Measurements from ENCODE around the gene ADGRV1.
"Not testable (repeated sequence)": the region's sequence is repeated elsewhere in the genome, so short reads cannot be mapped to it uniquely, and the experiment has no call there.

ADGRV1 gene

DNA sequence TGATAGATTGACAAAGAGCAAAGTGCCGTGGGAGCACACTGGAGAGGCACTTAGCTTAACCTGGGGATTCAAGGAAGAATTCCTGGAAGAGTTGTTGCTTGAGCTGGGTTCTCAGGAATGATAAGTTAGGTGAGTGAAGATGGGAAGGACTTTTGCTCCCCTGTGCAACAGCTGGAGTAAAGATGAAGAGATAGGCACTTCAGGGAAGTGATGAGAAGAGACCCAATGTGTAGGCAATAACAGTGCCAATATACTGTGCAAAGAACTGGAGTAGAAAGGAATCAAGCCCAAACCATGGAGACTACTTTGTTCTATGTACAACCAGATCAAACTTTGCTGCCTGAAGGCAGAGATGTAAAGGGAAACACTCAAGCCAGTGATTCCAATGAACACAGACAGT lies 92.2 kb downstream of the ADGRV1 start:
- no peak for DNase-seq (ENCODE audit: low read depth in 1 of 2, low spot score in 1 of 2)

DNA sequence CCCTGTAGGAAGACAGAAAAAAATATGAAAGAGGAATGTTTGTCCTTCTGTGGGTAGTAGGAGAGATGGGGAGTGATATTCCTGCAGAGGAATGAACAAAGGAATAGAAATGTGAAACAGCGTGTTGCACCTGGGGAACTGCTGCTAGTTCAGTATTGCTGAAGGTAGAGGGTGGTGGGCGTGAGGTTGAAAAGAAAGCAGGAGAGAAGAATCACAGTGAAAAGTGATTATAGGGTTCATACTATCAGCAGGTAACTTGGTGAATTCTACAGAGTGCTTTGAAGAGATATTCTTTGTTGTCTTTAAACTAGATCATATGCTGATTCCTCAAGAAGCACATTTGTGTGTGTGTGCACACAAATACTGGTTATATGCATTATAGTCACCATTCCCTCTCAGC lies 95.6 kb downstream of the ADGRV1 start:
- DNase-seq (ENCODE audit: low read depth in 1 of 2, low spot score in 1 of 2), result no peak

DNA sequence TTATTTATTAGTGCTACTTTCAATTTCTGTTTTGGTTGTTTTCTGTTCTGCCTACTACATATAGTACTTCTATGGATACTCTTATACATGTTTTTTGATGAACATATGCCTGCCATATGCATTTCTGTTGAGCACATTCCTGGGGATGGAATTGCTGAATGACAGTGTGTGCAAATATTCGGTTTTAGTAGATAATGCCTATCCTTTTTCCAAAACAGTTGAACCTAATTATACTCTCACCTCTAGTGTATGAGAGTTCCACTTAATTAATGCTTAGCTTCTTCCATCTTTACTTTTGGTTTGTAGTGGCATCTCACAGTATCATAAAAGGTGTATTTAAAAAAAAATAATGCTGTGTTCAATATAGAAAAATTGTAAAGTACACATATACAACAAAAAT lies 96.8 kb downstream of the ADGRV1 start:
- no peak for DNase-seq (ENCODE audit: low read depth in 1 of 2, low spot score in 1 of 2)

DNA sequence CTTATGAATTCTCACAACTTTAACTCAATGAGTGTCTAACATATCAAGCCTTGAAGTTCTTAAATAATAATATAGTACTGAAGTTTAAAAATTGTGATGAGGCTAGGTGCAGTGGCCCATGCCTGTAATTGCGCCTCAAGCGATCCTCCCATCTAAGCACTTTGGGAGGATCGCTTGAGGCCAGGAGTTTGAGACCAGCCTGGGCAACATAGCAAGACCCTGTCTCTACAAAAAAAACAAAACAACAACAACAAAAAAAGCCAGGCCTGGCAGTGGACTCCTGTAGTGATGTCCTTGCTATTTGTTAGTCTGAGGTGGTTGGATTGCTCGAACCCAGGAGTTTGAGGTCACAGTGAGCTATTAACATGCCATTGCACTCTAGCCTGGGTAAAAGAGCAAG lies 98.4 kb downstream of the ADGRV1 start:
- no peak for DNase-seq (ENCODE audit: low read depth in 1 of 2, low spot score in 1 of 2)

DNA sequence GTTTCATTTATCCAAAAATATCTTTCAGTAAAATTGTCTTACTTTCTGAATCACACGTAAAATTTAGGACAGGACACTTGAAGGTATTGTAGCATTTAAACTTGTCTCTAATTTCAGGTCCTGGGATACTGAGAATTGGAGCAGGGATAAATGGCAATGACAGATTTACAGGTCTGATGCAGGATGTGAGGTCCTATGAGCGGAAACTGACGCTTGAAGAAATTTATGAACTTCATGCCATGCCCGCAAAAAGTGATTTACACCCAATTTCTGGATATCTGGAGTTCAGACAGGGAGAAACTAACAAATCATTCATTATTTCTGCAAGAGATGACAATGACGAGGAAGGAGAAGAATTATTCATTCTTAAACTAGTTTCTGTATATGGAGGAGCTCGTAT lies 99.2 kb downstream of the ADGRV1 start:
- DNase-seq (ENCODE audit: low read depth in 1 of 2, low spot score in 1 of 2), result no peak

DNA sequence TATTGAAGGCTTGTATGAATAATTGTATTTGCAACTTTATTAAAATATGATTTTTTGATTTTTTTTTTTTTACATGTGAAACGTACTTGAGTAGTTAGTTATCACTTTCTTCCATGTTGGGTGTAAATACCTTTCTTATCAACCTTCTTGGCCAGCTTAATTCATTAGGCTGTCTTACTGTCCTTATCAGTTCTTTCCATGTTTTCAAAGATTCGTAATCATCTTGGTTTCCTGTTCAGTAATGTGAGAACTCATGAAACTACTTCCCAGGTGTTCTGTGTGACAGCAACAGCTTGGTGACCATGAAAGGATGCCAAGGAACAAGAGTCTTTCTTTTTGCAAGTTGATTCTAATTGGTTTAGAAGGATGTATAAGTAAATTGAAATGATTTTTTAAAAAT lies 100.0 kb downstream of the ADGRV1 start:
- no peak for DNase-seq (ENCODE audit: low read depth in 1 of 2, low spot score in 1 of 2)

DNA sequence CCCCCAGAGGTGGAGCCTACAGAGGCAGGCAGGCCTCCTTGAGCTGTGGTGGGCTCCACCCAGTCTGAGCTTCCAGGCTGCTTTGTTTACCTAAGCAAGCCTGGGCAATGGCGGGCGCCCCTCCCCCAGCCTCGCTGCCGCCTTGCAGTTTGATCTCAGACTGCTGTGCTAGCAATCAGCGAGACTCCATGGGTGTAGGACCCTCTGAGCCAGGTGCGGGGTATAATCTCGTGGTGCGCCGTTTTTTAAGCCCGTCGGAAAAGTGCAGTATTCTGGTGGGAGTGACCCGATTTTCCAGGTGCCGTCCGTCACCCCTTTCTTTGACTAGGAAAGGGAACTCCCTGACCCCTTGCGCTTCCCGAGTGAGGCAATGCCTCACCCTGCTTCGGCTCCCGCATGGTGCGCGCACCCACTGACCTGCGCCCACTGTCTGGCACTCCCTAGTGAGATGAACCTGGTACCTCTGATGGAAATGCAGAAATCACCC lies 109.5 kb downstream of the ADGRV1 start:
- DNase-seq (ENCODE audit: low read depth in 1 of 2, low spot score in 1 of 2), result not testable (repeated sequence)

DNA sequence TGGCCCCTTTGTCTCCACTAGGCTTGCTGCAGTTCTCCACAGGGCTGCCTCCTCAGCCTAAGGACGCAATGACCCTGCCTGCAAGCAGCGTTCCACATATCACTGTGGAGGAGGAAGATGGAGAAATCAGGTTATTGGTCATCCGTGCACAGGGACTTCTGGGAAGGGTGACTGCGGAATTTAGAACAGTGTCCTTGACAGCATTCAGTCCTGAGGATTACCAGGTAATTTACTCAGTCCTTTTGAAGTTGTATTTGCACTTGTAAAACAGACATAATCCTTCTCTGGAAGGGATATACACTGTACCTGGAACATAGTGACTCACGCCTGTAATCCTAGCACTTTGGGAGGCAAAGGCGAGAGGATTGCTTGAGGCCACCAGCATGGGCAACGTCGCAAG lies 116.6 kb downstream of the ADGRV1 start:
- DNase-seq (ENCODE audit: low read depth in 1 of 2, low spot score in 1 of 2), result no peak

DNA sequence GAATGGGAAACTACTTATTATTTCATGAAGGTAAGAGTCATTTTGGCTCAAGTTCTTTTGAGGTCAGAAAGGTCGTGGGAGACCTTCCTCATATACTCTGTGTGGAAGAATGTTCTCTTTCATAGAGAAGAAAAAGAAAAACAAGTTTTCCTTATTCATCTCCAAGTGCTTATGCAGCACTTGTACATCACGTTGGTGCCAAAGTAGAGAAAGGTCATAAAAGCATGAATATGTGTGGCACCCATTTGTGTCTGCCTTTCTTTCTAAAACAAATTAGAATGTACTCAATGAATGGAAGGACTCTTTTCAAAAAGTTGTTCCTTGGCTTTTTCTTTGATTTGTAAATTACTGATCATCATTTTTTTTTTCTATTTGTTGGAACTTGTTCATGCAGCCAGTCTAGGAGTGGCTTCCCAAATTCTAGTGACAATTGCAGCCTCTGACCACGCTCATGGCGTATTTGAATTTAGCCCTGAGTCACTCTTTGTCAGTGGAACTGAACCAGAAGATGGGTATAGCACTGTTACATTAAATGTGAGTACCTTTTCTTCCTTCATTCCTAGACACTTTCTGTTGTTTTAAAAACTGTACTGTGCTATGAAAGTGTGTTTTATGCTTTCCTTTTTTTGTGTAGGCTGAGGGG lies 122.4 kb downstream of the ADGRV1 start:
- no peak for DNase-seq (ENCODE audit: low read depth in 1 of 2, low spot score in 1 of 2)

DNA sequence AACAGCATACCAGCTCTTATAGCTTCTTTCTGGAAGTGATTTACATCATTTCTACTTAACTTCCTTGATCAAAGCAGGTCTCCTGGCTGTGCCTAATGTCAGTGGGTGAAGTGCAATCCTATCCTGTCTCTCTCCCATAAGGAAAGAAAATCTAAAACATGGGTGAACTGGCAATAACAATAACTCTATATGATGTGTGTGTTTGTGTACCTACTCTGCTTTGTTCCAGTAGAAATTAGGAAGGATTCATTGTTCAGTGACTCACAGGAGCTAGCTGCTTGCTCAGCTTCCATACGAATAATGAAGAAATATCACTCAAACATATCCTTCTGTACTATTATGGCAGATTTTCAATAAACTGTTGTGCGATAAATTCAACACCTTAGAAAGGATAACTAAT lies 123.7 kb downstream of the ADGRV1 start:
- DNase-seq (ENCODE audit: low read depth in 1 of 2, low spot score in 1 of 2), result no peak

DNA sequence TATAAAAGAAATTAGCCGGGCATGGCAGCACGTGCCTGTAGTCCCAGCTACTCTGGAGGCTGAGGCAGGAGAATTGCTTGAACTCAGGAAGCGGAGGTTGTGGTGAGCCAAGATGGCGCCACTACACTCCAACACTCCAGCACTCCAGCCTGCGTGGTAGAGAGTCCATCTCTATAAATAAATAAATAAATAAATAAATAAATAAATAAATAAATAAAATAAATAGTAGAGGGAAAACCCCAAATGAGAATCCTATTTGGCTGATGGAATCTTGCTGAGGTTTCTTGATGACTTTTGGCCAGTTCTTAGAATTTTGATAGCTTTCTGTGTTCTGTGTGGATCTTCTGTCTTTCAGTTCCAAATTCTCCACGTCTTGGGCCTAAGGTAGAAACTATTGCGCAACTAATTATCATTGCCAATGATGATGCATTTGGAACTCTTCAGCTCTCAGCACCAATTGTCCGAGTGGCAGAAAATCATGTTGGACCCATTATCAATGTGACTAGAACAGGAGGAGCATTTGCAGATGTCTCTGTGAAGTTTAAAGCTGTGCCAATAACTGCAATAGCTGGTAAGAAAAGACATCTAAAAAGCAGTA lies 126.9 kb downstream of the ADGRV1 start:
- no peak for DNase-seq (ENCODE audit: low read depth in 1 of 2, low spot score in 1 of 2)

DNA sequence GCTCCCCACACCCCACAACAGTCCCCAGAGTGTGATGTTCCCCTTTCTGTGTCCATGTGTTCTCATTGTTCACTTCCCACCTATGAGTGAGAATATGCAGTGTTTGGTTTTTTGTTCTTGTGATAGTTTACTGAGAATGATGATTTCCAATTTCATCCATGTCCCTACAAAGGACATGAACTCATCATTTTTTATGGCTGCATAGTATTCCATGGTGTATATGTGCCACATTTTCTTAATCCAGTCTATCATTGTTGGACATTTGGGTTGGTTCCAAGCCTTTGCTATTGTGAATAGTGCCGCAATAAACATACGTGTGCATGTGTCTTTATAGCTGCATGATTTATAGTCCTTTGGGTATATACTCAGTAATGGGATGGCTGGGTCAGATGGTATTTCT lies 127.8 kb downstream of the ADGRV1 start:
- DNase-seq (ENCODE audit: low read depth in 1 of 2, low spot score in 1 of 2), result not testable (repeated sequence)

DNA sequence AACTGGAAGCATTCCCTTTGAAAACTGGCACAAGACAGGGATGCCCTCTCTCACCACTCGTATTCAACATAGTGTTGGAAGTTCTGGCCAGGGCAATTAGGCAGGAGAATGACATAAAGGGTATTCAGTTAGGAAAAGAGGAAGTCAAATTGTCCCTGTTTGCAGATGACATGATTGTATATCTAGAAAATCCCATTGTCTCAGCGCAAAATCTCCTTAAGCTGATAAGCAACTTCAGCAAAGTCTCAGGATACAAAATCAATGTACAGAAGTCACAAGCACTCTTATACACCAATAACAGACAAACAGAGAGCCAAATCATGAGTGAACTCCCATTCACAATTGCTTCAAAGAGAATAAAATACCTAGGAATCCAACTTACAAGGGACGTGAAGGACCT lies 128.9 kb downstream of the ADGRV1 start:
- not testable (repeated sequence) for DNase-seq (ENCODE audit: low read depth in 1 of 2, low spot score in 1 of 2)

DNA sequence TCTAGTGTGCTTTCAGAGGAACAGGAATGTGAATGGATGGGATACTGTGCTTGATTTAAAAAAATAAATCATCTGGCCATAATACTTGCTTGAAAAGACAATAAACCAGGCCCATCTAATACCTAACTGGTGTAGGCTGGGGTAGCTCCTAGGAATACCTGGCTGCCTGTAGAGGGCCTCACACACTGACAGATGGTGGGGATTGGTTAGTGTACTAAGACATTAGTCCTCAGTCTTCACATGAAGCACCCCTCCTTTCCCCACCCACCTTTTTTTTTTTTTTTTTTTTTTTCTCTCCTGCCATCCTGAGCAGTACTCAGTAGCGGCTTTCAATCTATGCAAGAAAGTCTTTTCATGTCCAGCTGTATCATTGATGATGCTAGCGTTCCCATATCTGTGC lies 130.5 kb downstream of the ADGRV1 start:
- no peak for DNase-seq (ENCODE audit: low read depth in 1 of 2, low spot score in 1 of 2)

DNA sequence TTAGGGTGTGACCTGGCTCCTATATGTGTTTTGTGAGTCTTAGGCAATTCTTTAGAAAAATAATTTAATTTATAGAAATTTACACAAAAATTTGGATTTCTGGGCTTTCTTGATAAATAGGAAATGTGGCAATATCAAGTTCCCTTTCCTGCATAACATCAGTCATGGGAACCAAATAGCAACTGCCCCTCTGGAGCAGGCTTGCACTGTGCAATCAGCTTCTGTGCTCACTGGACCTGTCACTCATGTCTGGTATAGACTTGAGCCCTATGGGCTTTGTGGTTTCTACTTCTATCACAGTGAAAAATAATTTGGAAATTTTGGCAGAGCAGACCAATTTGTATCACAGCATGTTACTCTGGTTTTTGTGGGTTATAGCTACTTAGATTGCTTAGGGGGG lies 131.7 kb downstream of the ADGRV1 start:
- DNase-seq (ENCODE audit: low read depth in 1 of 2, low spot score in 1 of 2), result no peak

DNA sequence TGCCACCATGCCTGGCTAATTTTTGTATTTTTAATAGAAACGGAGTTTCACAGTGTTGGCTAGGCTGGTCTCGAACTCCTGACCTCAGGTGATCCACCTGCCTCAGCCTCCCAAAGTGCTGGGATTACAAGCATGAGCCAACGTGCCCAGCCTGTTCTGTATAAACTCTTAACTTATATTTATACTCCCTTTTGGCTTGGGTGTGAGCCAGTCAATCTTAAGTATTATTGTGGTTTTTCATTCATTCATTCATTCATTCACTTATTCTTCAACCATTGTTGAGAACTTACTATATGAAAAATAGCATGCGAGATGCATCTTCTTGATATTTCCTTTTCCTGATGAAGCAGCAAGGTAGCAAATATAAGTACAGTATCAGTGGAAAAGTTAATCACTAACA lies 132.9 kb downstream of the ADGRV1 start:
- DNase-seq (ENCODE audit: low read depth in 1 of 2, low spot score in 1 of 2), result no peak

DNA sequence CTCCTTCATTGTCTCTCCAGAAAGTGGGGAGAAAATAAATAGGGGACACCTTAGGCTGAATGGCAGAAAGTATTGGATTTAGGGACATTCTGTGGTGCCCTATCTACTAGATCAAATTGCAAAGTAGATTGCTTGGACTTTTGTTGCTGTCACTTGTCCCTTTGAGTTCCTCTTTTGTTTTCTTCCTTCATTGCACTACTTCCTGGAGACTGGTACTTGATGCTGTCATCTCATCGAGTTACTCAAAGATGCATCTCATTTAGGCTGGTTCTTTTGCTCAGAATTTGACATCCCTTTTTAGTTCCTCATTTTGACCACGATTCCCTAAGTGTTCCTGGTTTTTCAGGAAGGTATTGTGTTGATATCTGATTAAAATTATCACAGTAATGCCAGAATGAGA lies 137.6 kb downstream of the ADGRV1 start:
- no peak for DNase-seq (ENCODE audit: low read depth in 1 of 2, low spot score in 1 of 2)

DNA sequence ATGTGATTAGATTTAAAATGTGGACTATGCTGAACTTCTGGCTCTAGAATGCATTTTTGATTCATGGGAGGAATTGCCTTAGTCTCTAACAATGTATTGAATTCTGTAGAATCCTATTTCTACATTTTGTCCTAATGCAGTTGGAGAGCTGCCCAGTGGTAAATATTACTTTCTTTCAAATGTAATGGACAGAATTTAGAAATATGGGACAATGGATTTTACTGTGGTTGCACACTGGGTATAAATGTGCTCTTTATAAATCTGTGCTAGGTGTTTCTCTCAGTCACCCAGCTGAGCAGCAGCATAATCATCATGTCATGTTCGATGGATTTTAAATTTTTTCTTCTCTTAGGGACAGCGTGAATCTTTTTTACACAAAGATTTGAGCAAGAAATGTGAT lies 141.7 kb downstream of the ADGRV1 start:
- no peak for DNase-seq (ENCODE audit: low read depth in 1 of 2, low spot score in 1 of 2)

DNA sequence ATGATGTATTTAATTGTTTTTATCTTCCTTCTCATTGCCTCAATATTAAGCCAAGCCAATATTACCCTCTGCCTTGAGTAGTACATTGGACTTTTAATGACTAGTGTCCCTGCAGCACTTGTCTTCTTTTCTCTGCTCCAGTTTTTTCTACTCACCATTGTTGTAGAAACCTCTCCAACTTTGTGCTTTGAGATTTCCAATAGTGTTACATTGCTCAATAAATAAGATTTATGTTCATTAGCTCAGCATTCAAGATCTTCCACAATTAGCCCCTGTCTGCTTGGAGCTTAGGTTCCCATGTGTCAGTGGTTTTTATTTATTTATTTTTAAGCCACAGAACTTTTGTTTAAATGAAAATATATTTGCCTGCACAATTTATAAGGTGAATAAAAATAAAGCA lies 145.3 kb downstream of the ADGRV1 start:
- DNase-seq (ENCODE audit: low read depth in 1 of 2, low spot score in 1 of 2), result no peak

DNA sequence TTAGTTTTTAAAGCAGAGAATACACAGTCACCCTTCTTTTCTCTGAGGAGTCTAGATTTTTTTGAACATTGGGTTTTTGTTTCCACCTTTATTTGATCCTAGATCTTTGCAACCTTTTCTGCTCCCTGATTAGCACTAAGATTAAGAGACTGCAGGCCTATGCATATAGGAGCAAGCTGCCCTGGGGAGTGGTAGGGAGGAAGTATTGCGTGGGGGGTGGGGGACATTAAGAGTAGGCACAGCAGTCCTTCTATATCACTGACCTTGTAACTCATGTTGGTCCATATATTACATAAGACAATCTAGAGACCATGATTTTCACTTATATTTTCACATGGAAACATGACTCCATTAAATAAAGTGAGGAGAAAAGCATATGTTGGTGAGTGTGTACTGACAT lies 149.1 kb downstream of the ADGRV1 start:
- no peak for DNase-seq (ENCODE audit: low read depth in 1 of 2, low spot score in 1 of 2)

DNA sequence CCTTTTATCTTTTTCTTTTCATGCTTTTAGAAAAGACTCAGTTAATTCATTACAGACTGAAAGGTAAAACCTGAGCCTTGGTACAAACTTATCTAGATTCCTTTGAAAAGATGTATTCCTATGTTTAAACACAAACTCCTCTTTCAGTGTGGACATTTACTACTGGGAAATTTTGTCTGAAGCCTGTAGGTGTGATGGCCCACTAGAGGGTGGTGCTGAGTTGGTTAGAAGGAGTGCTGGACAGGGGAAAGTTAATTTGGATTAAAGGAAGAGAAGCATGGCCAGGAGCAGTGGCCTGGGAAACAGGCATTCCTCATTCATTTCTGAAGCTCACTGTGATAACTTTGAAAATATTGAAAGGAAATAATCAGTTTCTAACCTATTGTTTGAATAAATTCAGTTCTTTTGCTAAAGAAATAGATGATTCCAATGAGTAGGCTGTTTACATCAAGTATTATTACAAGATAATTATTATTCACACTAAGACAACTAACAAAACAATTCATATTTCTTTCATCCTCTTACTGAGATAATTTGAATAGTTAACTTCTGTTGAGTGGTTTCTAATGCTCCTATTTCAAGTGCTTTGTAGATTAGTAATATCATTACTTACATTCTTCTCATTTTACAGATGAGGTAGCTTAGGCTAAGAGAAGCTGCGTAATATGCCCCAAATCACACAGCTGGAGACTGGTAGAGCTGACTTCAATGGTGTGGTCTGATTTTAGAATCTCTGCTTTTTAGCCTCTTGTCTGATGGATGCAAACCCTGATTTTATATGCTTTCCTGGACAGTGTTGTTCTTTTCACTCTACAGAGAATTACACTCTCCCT lies 150.9 kb downstream of the ADGRV1 start:
- no peak for DNase-seq (ENCODE audit: low read depth in 1 of 2, low spot score in 1 of 2)

DNA sequence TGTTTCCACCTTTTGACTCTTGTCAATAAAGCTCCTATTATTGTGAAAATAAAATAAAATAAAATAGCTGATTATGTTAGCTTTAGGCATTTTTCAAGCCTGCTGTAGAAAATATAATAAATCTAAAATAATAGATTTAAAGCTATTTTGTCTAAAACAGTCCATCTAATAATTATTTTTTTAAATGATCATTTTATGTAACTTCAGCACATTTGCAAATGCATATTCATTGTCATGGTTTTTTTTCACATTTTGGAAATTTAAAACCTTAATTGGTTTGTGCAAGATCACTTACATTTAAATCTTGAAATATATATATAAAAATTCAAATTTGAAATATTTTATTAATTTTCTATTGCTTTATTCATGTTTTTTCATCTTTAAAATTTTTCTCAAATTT lies 159.8 kb downstream of the ADGRV1 start:
- DNase-seq (ENCODE audit: low read depth in 1 of 2, low spot score in 1 of 2), result no peak
